Epidermal melanocyte (primary cell): ENCODE measurements around the gene DNAJB7.
A peak's percentile ranks its signal among the peaks of the same experiment; 100 is the strongest.
"Not testable (repeated sequence)": the region's sequence is repeated elsewhere in the genome, so short reads cannot be mapped to it uniquely, and the experiment has no call there.

Source experiments
- DNase-seq: peaks from one replicate; pipeline ENCODE4 v3.0.0; 2011; ENCODE audit warnings: low spot score; ENCODE audit not compliant: insufficient read length

The DNAJB7 gene

GRCh38 chr22:40845816-40846215, 16.1 kb downstream of the DNAJB7 start:
- DNase-seq: not testable (repeated sequence)

DNA sequence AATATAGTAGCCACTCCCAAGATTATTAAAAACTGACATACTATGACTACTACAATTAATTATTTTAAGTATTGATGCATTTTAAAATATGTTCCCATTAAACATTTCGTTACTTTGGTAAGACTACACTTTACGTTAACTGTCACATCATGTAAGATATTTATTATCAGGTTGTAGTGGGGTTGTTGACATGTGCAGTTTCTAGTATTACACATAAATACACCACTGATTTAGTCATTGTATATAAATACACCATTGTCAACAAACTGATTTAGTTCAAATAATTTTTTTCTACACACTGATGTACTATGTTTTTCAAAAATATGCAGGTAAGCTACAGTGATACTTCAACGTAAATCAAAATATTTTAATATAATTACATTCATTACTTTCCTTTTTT, 17.0 kb downstream of the DNAJB7 start:
- DNase-seq: no peak

DNA sequence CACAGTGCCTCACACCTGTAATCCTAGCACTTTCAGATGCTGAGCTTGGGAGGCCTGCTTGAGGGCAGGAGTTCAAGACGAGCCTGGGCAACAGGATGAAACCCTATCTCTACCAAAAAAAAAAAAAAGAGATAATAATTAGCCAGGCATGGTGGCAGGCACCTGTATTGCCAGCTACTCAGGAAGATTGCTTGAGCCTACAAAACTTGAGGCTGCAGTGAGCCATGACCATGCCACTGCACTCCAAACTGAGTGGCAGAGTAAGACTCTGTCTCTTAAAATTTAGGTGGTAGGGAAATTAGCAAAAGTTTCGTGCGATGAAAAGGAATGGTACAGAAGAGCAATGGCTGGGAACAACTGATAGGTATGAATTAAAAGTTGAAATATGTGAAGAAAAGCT, 23.4 kb downstream of the DNAJB7 start:
- no peak for DNase-seq

GRCh38 chr22:40834619-40835018, 27.3 kb downstream of the DNAJB7 start:
- no peak for DNase-seq

DNA sequence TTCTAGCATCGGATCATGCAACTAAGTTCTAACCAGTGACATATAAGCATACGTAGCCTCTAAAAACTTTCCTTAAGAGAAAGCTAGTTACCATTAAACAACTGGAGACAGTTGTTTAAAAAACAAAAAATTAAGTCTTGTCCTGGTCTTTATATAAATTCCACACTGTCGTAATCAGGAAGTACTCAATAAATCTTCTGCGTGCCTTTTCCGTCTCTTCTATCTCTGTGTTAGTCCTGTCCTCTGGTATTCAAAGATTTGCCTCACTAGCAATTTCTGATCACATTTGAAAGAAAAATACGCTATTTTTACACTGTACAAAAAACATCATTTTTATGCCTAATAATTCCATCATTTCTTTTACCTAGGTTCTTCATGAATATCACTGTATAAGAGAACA, 32.8 kb downstream of the DNAJB7 start:
- no peak for DNase-seq

DNA sequence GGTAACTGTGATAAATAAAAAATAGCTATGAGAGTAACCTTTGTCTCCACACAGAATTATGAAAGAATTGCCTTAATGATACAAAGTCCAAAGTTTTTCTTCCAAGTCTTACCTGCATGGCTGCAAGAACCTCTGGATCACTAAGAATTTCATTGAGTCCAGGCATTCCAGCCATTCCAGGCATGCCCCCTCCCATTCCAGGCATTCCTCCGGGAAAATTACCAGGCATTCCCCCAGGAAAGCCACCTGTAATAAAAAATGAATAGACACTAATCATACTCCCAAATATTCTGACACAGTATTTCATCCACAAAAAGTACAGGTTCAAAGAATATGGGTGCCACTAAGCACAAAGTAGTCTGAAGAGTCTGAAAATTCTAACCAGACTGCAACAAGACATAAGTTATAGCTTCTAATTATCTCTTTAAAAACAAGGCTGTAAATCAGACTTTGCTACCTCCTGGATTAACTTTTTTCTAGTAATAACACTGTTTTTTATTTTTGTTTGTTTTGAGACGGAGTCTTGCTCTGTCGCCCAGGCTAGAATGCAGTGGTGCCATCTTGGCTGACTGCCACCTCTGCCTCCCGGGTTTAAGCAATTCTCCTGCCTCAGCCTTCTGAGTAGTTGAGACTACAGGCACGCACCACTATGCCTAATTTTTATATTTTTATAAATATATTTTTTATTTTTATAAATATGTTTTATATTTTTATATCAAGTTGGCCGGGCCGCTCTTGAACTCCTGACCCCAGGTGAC, 34.8 kb downstream of the DNAJB7 start:
- DNase-seq: no peak

DNA sequence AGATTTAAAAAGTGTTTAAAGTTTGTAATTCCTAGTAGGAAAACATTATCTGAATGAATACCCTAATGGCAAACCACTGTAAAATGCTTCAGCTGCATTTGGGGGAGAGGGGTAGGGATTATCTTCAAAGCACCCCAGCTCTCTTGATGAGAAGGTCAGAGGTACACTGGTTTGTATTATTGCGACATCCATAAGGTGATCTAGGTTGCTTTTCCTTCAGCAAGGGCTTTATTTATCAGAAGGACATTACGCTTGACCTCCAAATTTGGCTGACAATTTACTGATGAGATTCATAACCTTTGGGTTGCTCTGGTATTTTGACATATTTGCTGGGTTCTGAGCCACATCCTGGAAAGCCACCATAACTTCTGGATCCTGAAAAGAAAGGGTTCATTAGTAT, 35.6 kb downstream of the DNAJB7 start:
- DNase-seq: not testable (repeated sequence)

GRCh38 chr22:40823426-40823825, 38.5 kb downstream of the DNAJB7 start:
- DNase-seq: no peak

GRCh38 chr22:40819599-40820140, 42.2 kb downstream of the DNAJB7 start:
- DNase-seq: no peak

GRCh38 chr22:40818747-40819598, 42.9 kb downstream of the DNAJB7 start, which contains the start of gene SLC25A17:
Gene SLC25A17, minus strand, starts transcription at chr22:40819346. Its CDS starts 98 bp downstream, at chr22:40819248.
- peak; percentile 89 for DNase-seq

- DNase-seq: no peak
These were observed 43.6 kb downstream of the DNAJB7 start for GRCh38 chr22:40818192-40818746.

GRCh38 chr22:40817737-40818136, 44.2 kb downstream of the DNAJB7 start:
- no peak for DNase-seq

DNA sequence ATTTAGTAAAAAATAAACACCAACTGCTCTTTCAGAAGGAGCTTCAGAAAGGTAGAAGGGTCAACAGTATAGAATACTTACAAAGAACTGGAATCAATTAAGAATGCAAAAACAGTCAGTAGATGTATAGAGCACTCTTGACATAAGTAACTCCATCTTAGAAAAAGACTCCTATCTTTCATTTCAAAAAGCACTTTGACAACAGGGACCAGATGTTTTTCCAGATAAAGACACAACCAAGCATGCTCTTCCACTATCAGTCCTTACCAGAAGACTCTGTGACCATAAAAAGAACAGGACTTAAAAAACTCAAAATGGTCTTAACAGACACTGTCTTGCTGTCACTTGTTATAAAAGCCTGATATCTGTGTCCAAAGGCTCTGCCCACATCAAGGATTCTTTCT, 48.0 kb downstream of the DNAJB7 start:
- DNase-seq: no peak
